ENCODE data around the gene FRMD4B. TPM values are rescaled to one million over a fixed set of nuclear protein-coding genes. Genes with fewer than 3 reads are reported as not detected.

The FRMD4B gene
- total and polyA plus RNA-seq, 2 experiments from 2014 or later = 6.4 to 12.8 TPM

DNA sequence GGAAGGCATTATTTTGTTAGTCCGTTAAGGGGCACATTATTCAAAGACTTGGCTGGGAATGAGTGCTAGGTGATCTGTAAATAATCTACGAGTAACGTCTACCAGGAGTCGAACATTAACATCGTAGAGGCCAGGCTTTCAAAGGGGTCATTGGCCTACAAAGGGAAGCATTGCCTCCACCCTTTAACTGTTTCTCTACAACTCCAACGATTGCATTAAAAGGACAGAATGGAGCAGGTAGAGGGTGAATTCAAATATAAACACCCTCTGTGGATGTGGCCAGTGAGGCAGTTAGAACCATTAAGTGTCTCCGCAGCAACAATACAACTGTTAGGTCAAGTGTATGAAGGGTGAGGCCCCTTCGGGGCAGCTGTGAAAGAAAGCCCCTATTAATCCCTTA is 137.5 kb downstream of the FRMD4B start:
- Histone ChIP-seq H3K4me2 (no peak overlapping the region), H2AFZ (no peak overlapping the region), H3K27me3 (ENCODE audit: insufficient read depth) (peaks cover 76% of the 10 kb centered on the region), H3K79me2 (replicated peaks; ENCODE audit: insufficient read depth) (no peaks in the 10 kb centered on the region), H3F3A (replicated peaks; ENCODE audit: low read depth) (no peaks in the 10 kb centered on the region), H3K27ac (ENCODE audit: low read depth) (no peak overlapping the region), H3K36me3 (ENCODE audit: insufficient read depth) (no peaks in the 10 kb centered on the region), H3K4me1 (ENCODE audit: insufficient read depth) (peaks cover 24% of the 10 kb centered on the region), H3K9me2 (ENCODE audit: insufficient read depth) (no peaks in the 10 kb centered on the region), H4K20me1 (replicated peaks; ENCODE audit: insufficient read depth) (no peaks in the 10 kb centered on the region), H3K4me3 (no peak overlapping the region)
- H3K4me3 Mint-ChIP-seq = no peak overlapping the region
- H3K27ac Mint-ChIP-seq = no peak overlapping the region
- H3K9me3 Mint-ChIP-seq = no peaks in the 10 kb centered on the region
- TF ChIP-seq NANOG (IDR thresholded peaks at IDR 0.05; ENCODE audit: borderline replicate concordance) (no peak), JUNB (IDR thresholded peaks at IDR 0.05; ENCODE audit: unreplicated experiment) (no peak), STAT1 (IDR thresholded peaks at IDR 0.05; ENCODE audit: unreplicated experiment) (no peak), POLR2AphosphoS5 (IDR thresholded peaks at IDR 0.05; ENCODE audit: low read depth) (no peak), ZNF114 (CRISPR knock-in tag; IDR thresholded peaks at IDR 0.05) (no peak)
- TF ChIP-seq, protein P1, sequence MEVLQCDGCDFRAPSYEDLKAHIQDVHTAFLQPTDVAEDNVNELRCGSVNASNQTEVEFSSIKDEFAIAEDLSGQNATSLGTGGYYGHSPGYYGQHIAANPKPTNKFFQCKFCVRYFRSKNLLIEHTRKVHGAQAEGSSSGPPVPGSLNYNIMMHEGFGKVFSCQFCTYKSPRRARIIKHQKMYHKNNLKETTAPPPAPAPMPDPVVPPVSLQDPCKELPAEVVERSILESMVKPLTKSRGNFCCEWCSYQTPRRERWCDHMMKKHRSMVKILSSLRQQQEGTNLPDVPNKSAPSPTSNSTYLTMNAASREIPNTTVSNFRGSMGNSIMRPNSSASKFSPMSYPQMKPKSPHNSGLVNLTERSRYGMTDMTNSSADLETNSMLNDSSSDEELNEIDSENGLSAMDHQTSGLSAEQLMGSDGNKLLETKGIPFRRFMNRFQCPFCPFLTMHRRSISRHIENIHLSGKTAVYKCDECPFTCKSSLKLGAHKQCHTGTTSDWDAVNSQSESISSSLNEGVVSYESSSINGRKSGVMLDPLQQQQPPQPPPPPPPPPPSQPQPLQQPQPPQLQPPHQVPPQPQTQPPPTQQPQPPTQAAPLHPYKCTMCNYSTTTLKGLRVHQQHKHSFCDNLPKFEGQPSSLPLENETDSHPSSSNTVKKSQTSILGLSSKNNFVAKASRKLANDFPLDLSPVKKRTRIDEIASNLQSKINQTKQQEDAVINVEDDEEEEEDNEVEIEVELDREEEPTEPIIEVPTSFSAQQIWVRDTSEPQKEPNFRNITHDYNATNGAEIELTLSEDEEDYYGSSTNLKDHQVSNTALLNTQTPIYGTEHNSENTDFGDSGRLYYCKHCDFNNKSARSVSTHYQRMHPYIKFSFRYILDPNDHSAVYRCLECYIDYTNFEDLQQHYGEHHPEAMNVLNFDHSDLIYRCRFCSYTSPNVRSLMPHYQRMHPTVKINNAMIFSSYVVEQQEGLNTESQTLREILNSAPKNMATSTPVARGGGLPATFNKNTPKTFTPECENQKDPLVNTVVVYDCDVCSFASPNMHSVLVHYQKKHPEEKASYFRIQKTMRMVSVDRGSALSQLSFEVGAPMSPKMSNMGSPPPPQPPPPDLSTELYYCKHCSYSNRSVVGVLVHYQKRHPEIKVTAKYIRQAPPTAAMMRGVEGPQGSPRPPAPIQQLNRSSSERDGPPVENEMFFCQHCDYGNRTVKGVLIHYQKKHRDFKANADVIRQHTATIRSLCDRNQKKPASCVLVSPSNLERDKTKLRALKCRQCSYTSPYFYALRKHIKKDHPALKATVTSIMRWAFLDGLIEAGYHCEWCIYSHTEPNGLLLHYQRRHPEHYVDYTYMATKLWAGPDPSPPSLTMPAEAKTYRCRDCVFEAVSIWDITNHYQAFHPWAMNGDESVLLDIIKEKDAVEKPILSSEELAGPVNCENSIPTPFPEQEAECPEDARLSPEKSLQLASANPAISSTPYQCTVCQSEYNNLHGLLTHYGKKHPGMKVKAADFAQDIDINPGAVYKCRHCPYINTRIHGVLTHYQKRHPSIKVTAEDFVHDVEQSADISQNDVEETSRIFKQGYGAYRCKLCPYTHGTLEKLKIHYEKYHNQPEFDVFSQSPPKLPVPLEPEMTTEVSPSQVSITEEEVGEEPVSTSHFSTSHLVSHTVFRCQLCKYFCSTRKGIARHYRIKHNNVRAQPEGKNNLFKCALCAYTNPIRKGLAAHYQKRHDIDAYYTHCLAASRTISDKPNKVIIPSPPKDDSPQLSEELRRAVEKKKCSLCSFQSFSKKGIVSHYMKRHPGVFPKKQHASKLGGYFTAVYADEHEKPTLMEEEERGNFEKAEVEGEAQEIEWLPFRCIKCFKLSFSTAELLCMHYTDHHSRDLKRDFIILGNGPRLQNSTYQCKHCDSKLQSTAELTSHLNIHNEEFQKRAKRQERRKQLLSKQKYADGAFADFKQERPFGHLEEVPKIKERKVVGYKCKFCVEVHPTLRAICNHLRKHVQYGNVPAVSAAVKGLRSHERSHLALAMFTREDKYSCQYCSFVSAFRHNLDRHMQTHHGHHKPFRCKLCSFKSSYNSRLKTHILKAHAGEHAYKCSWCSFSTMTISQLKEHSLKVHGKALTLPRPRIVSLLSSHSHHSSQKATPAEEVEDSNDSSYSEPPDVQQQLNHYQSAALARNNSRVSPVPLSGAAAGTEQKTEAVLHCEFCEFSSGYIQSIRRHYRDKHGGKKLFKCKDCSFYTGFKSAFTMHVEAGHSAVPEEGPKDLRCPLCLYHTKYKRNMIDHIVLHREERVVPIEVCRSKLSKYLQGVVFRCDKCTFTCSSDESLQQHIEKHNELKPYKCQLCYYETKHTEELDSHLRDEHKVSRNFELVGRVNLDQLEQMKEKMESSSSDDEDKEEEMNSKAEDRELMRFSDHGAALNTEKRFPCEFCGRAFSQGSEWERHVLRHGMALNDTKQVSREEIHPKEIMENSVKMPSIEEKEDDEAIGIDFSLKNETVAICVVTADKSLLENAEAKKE (CRISPR knock-in tag; IDR thresholded peaks at IDR 0.05) = no peak
- TF ChIP-seq, protein P2, sequence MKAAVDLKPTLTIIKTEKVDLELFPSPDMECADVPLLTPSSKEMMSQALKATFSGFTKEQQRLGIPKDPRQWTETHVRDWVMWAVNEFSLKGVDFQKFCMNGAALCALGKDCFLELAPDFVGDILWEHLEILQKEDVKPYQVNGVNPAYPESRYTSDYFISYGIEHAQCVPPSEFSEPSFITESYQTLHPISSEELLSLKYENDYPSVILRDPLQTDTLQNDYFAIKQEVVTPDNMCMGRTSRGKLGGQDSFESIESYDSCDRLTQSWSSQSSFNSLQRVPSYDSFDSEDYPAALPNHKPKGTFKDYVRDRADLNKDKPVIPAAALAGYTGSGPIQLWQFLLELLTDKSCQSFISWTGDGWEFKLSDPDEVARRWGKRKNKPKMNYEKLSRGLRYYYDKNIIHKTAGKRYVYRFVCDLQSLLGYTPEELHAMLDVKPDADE (IDR thresholded peaks at IDR 0.05) = no peak
- TF ChIP-seq, protein P3, sequence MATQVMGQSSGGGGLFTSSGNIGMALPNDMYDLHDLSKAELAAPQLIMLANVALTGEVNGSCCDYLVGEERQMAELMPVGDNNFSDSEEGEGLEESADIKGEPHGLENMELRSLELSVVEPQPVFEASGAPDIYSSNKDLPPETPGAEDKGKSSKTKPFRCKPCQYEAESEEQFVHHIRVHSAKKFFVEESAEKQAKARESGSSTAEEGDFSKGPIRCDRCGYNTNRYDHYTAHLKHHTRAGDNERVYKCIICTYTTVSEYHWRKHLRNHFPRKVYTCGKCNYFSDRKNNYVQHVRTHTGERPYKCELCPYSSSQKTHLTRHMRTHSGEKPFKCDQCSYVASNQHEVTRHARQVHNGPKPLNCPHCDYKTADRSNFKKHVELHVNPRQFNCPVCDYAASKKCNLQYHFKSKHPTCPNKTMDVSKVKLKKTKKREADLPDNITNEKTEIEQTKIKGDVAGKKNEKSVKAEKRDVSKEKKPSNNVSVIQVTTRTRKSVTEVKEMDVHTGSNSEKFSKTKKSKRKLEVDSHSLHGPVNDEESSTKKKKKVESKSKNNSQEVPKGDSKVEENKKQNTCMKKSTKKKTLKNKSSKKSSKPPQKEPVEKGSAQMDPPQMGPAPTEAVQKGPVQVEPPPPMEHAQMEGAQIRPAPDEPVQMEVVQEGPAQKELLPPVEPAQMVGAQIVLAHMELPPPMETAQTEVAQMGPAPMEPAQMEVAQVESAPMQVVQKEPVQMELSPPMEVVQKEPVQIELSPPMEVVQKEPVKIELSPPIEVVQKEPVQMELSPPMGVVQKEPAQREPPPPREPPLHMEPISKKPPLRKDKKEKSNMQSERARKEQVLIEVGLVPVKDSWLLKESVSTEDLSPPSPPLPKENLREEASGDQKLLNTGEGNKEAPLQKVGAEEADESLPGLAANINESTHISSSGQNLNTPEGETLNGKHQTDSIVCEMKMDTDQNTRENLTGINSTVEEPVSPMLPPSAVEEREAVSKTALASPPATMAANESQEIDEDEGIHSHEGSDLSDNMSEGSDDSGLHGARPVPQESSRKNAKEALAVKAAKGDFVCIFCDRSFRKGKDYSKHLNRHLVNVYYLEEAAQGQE (IDR thresholded peaks at IDR 0.05; ENCODE audit: unreplicated experiment) = no peak
- no peak for DNase-seq (ENCODE audit: low spot score)
- H3K36me3 Mint-ChIP-seq (ENCODE audit: low read depth) = no peaks in the 10 kb centered on the region
- no peak for ATAC-seq
- peaks cover 34% of the 10 kb centered on the region for H3K27me3 Mint-ChIP-seq (ENCODE audit: insufficient read depth, low read depth, poor library complexity)
- peaks cover 39% of the 10 kb centered on the region for H3K4me1 Mint-ChIP-seq
